ENCODE measurements around the gene APOBR. TPM values are rescaled to one million over a fixed set of nuclear protein-coding genes. Genes with fewer than 3 reads are reported as not detected.
"Not testable (repeated sequence)": the region's sequence is repeated elsewhere in the genome, so short reads cannot be mapped to it uniquely, and the experiment has no call there.

The APOBR gene
- total RNA-seq = 0.16 TPM in 1 of 2 replicates, not detected in the other
- long read RNA-seq = 0 reads

GRCh38 chr16:28494121-28494851 lies at the start of gene APOBR:
APOBR (plus strand) TSS chr16:28494643; CDS start chr16:28494682, 39 bp downstream.
- no peak within 1 kb of the TSS for H3K27ac Mint-ChIP-seq (ENCODE audit: unreplicated experiment)
- no peaks in the 10 kb centered on the region for H3K27me3 Mint-ChIP-seq (ENCODE audit: unreplicated experiment)
- TF ChIP-seq CTCF (IDR thresholded peaks at IDR 0.05) = no peak
- H3K36me3 Mint-ChIP-seq (ENCODE audit: unreplicated experiment) = peaks cover 1% of the 10 kb centered on the region
- no peak for DNase-seq (ENCODE audit: extremely low spot score, unreplicated experiment)
- H3K4me1 Mint-ChIP-seq (ENCODE audit: unreplicated experiment) = peaks cover 5% of the 10 kb centered on the region
- H3K9me3 Mint-ChIP-seq (ENCODE audit: unreplicated experiment) = no peaks in the 10 kb centered on the region
- H3K4me3 Mint-ChIP-seq (ENCODE audit: unreplicated experiment) = no peak within 1 kb of the TSS

GRCh38 chr16:28446388-28446787 lies 48.1 kb upstream of the APOBR start:
- not testable (repeated sequence) for H3K4me3 Mint-ChIP-seq (ENCODE audit: unreplicated experiment); DNase-seq (ENCODE audit: extremely low spot score, unreplicated experiment); H3K27me3 Mint-ChIP-seq (ENCODE audit: unreplicated experiment); H3K27ac Mint-ChIP-seq (ENCODE audit: unreplicated experiment); H3K36me3 Mint-ChIP-seq (ENCODE audit: unreplicated experiment); H3K4me1 Mint-ChIP-seq (ENCODE audit: unreplicated experiment); H3K9me3 Mint-ChIP-seq (ENCODE audit: unreplicated experiment)

GRCh38 chr16:28447081-28447480 lies 47.4 kb upstream of the APOBR start:
- not testable (repeated sequence) for H3K27me3 Mint-ChIP-seq (ENCODE audit: unreplicated experiment); H3K4me3 Mint-ChIP-seq (ENCODE audit: unreplicated experiment)

GRCh38 chr16:28473714-28474265 lies 20.7 kb upstream of the APOBR start:
- no peak for TF ChIP-seq CTCF (IDR thresholded peaks at IDR 0.05)
- H3K4me3 Mint-ChIP-seq (ENCODE audit: unreplicated experiment) = no peak overlapping the region
- no peaks in the 10 kb centered on the region for H3K27me3 Mint-ChIP-seq (ENCODE audit: unreplicated experiment)
- peaks cover 21% of the 10 kb centered on the region for H3K36me3 Mint-ChIP-seq (ENCODE audit: unreplicated experiment)
- H3K4me1 Mint-ChIP-seq (ENCODE audit: unreplicated experiment) = no peaks in the 10 kb centered on the region
- H3K9me3 Mint-ChIP-seq (ENCODE audit: unreplicated experiment) = no peaks in the 10 kb centered on the region
- DNase-seq (ENCODE audit: extremely low spot score, unreplicated experiment) = no peak
- H3K27ac Mint-ChIP-seq (ENCODE audit: unreplicated experiment) = no peak overlapping the region

More at GRCh38 chr16:28447081-28447480, 47.4 kb upstream of the APOBR start:
- not testable (repeated sequence) for H3K36me3 Mint-ChIP-seq (ENCODE audit: unreplicated experiment); H3K9me3 Mint-ChIP-seq (ENCODE audit: unreplicated experiment); H3K27ac Mint-ChIP-seq (ENCODE audit: unreplicated experiment); H3K4me1 Mint-ChIP-seq (ENCODE audit: unreplicated experiment); DNase-seq (ENCODE audit: extremely low spot score, unreplicated experiment)

GRCh38 chr16:28475221-28475620 lies 19.2 kb upstream of the APOBR start:
- no peak for DNase-seq (ENCODE audit: extremely low spot score, unreplicated experiment)
- no peak overlapping the region for H3K4me3 Mint-ChIP-seq (ENCODE audit: unreplicated experiment)
- no peaks in the 10 kb centered on the region for H3K27me3 Mint-ChIP-seq (ENCODE audit: unreplicated experiment)
- H3K4me1 Mint-ChIP-seq (ENCODE audit: unreplicated experiment) = no peaks in the 10 kb centered on the region
- H3K9me3 Mint-ChIP-seq (ENCODE audit: unreplicated experiment) = no peaks in the 10 kb centered on the region
- no peak for TF ChIP-seq CTCF (IDR thresholded peaks at IDR 0.05)
- H3K27ac Mint-ChIP-seq (ENCODE audit: unreplicated experiment) = no peak overlapping the region
- peaks cover 25% of the 10 kb centered on the region for H3K36me3 Mint-ChIP-seq (ENCODE audit: unreplicated experiment)

- Mint-ChIP-seq H3K4me1 (ENCODE audit: unreplicated experiment) (no peaks in the 10 kb centered on the region), H3K9me3 (ENCODE audit: unreplicated experiment) (no peaks in the 10 kb centered on the region), H3K27ac (ENCODE audit: unreplicated experiment) (no peak overlapping the region), H3K36me3 (ENCODE audit: unreplicated experiment) (peaks cover 29% of the 10 kb centered on the region), H3K4me3 (ENCODE audit: unreplicated experiment) (no peak overlapping the region), H3K27me3 (ENCODE audit: unreplicated experiment) (no peaks in the 10 kb centered on the region)
- no peak for TF ChIP-seq CTCF (IDR thresholded peaks at IDR 0.05)
- DNase-seq (ENCODE audit: extremely low spot score, unreplicated experiment) = no peak
These were observed 17.0 kb upstream of the APOBR start for GRCh38 chr16:28477311-28477920.

Data from osteocyte (in vitro differentiated cells).